Mesothelial cell of epicardium (in vitro differentiated cells): Measurements from ENCODE around the gene RFX3. TPM values are rescaled to one million over a fixed set of nuclear protein-coding genes. Genes with fewer than 3 reads are reported as not detected.

Experiments
- DNase-seq, 2 experiments: peaks; one replicate each; pipeline ENCODE4 v3.0.0; 2021; ENCODE audit warnings: low spot score in 2 of 2; ENCODE audit not compliant: unreplicated experiment in 2 of 2
- H3K27ac Mint-ChIP-seq: 2 replicates; pipeline ENCODE4 v1.8.0; 2021; ENCODE audit warnings: mixed read lengths
- H3K27me3 Mint-ChIP-seq: 2 replicates; pipeline ENCODE4 v1.8.0; 2021; ENCODE audit warnings: low read depth, mixed read lengths
- H3K36me3 Mint-ChIP-seq: 2 replicates; pipeline ENCODE4 v1.8.0; 2021; ENCODE audit warnings: mixed read lengths
- H3K4me1 Mint-ChIP-seq: 2 replicates; pipeline ENCODE4 v1.8.0; 2021; ENCODE audit warnings: mixed read lengths
- H3K4me3 Mint-ChIP-seq: 2 replicates; pipeline ENCODE4 v1.8.0; 2021; ENCODE audit warnings: mild to moderate bottlenecking, moderate library complexity, mixed read lengths
- H3K9me3 Mint-ChIP-seq: 2 replicates; pipeline ENCODE4 v1.8.0; 2021; ENCODE audit warnings: mixed read lengths
- CTCF ChIP-seq: fragments of 200-600 bp; sonication (generic); IDR thresholded peaks from one replicate; pipeline ENCODE4 v1.5.0; 2021; ENCODE audit warnings: antibody characterized with exemption; ENCODE audit not compliant: unreplicated experiment
- total RNA-seq: library from RNA; stranded (reverse); gene quantifications from 3 replicates; pipeline ENCODE4 v1.2.1, GENCODE V29; 2021

RFX3 gene
- total RNA-seq, 1 donor from 2014 or later, result 42.5 TPM

GRCh38 chr9:3513265-3513818, 12.5 kb downstream of the RFX3 start:
- peaks cover 32% of the 10 kb centered on the region for H3K4me1 Mint-ChIP-seq
- no peaks in the 10 kb centered on the region for H3K27me3 Mint-ChIP-seq
- DNase-seq, result no peak
- H3K4me3 Mint-ChIP-seq, result no peak overlapping the region
- no peak for TF ChIP-seq CTCF
- no peak overlapping the region for H3K27ac Mint-ChIP-seq
- peaks cover 4% of the 10 kb centered on the region for H3K9me3 Mint-ChIP-seq
- H3K36me3 Mint-ChIP-seq, result peaks cover 2% of the 10 kb centered on the region

GRCh38 chr9:3511551-3511950, 14.2 kb downstream of the RFX3 start:
- no peak for TF ChIP-seq CTCF
- Mint-ChIP-seq H3K27ac (peak overlapping the region; percentile 8), H3K9me3 (peaks cover 4% of the 10 kb centered on the region), H3K4me1 (peaks cover 39% of the 10 kb centered on the region), H3K27me3 (no peaks in the 10 kb centered on the region), H3K36me3 (peaks cover 2% of the 10 kb centered on the region), H3K4me3 (no peak overlapping the region)
- no peak for DNase-seq

- H3K9me3 Mint-ChIP-seq, result peaks cover 4% of the 10 kb centered on the region
- H3K36me3 Mint-ChIP-seq, result peaks cover 3% of the 10 kb centered on the region
- H3K4me1 Mint-ChIP-seq, result peaks cover 39% of the 10 kb centered on the region
- no peak overlapping the region for H3K4me3 Mint-ChIP-seq
- H3K27me3 Mint-ChIP-seq, result no peaks in the 10 kb centered on the region
- H3K27ac Mint-ChIP-seq, result no peak overlapping the region
- TF ChIP-seq CTCF, result no peak
- DNase-seq, result no peak
Measured at GRCh38 chr9:3510796-3511195, 15.0 kb downstream of the RFX3 start.

- H3K4me1 Mint-ChIP-seq, result peaks cover 35% of the 10 kb centered on the region
- H3K9me3 Mint-ChIP-seq, result peaks cover 4% of the 10 kb centered on the region
- H3K27me3 Mint-ChIP-seq, result no peaks in the 10 kb centered on the region
- H3K27ac Mint-ChIP-seq, result peak overlapping the region; percentile 35
- no peak overlapping the region for H3K4me3 Mint-ChIP-seq
- TF ChIP-seq CTCF, result no peak
- peaks cover 4% of the 10 kb centered on the region for H3K36me3 Mint-ChIP-seq
- no peak for DNase-seq
Measured at GRCh38 chr9:3509926-3510325, 15.9 kb downstream of the RFX3 start.

- Mint-ChIP-seq H3K4me3 (peak overlapping the region; percentile 26), H3K4me1 (peaks cover 31% of the 10 kb centered on the region), H3K27me3 (no peaks in the 10 kb centered on the region), H3K9me3 (peaks cover 4% of the 10 kb centered on the region), H3K27ac (peak overlapping the region; percentile 51), H3K36me3 (peaks cover 4% of the 10 kb centered on the region)
- no peak for DNase-seq
- no peak for TF ChIP-seq CTCF
Measured at GRCh38 chr9:3508521-3509291, 17.1 kb downstream of the RFX3 start.
